HuH-7 (cell line): ENCODE data around the gene CRABP1.
A peak's percentile ranks its signal among the peaks of the same experiment; 100 is the strongest.

Source experiments
- DNase-seq: peaks from one replicate; pipeline ENCODE4 v3.0.0; 2011; ENCODE audit warnings: low spot score

CRABP1 gene

GRCh38 chr15:78340231-78341056, at the start of gene CRABP1:
CRABP1 (plus strand) TSS chr15:78340353; CDS start chr15:78340429, 76 bp downstream.
- no peak for DNase-seq

GRCh38 chr15:78291052-78291451, 49.1 kb upstream of the CRABP1 start:
- DNase-seq = no peak

GRCh38 chr15:78291698-78292097, 48.5 kb upstream of the CRABP1 start:
- DNase-seq = no peak

- DNase-seq = no peak
These were observed 47.9 kb upstream of the CRABP1 start for GRCh38 chr15:78292219-78292618.

- DNase-seq = peak; percentile 96
These were observed 40.8 kb upstream of the CRABP1 start, which contains the start of gene SKIC8 for GRCh38 chr15:78299101-78299930. SKIC8 (minus strand) TSS chr15:78299609; CDS start chr15:78295686, 3,923 bp downstream.

GRCh38 chr15:78301326-78301725, 38.8 kb upstream of the CRABP1 start:
- no peak for DNase-seq

GRCh38 chr15:78301828-78302227, 38.3 kb upstream of the CRABP1 start:
- no peak for DNase-seq

- DNase-seq = no peak
These were observed 37.4 kb upstream of the CRABP1 start for GRCh38 chr15:78302579-78303312.

GRCh38 chr15:78304216-78305066, 35.7 kb upstream of the CRABP1 start:
- DNase-seq = no peak

GRCh38 chr15:78306176-78306774, 33.9 kb upstream of the CRABP1 start:
- no peak for DNase-seq

GRCh38 chr15:78307976-78308375, 32.2 kb upstream of the CRABP1 start:
- DNase-seq = no peak

- peak; percentile 90 for DNase-seq
These were observed 31.6 kb upstream of the CRABP1 start for GRCh38 chr15:78308422-78309032.

GRCh38 chr15:78311292-78311691, 28.9 kb upstream of the CRABP1 start:
- DNase-seq = no peak

- DNase-seq = no peak
These were observed 27.6 kb upstream of the CRABP1 start for GRCh38 chr15:78312536-78312935.

- no peak for DNase-seq
These were observed 27.2 kb upstream of the CRABP1 start for GRCh38 chr15:78312957-78313356.

GRCh38 chr15:78313383-78313782, 26.8 kb upstream of the CRABP1 start:
- DNase-seq = no peak

- DNase-seq = no peak
These were observed 26.0 kb upstream of the CRABP1 start for GRCh38 chr15:78314181-78314581.

GRCh38 chr15:78315686-78316282, 24.4 kb upstream of the CRABP1 start:
- DNase-seq = peak; percentile 91

GRCh38 chr15:78316283-78317083, 23.7 kb upstream of the CRABP1 start:
- DNase-seq = no peak
